H1 (cell line): Measurements from ENCODE around the gene CNNM2. TPM values are rescaled to one million over a fixed set of nuclear protein-coding genes. Genes with fewer than 3 reads are reported as not detected.

Experiments
- CTCF ChIA-PET: fragments of 300-600 bp; sonication (Branson Sonifier 250); formaldehyde crosslinking; loops from one replicate; lab custom pipeline; 2021; ENCODE audit not compliant: partially characterized antibody; lab: Charles Lee
- POLR2A ChIA-PET: fragments of 300-600 bp; sonication (Branson Sonifier 250); formaldehyde crosslinking; loops from one replicate; lab custom pipeline; 2021; ENCODE audit warnings: inconsistent platforms; ENCODE audit not compliant: partially characterized antibody; lab: Charles Lee
- DNase-seq, 2 experiments: peaks; one replicate each; pipeline versions ENCODE4 v3.0.0 to v3.0.0-alpha.2; 2010 to 2022; ENCODE audit warnings: low spot score in 2 of 2, low read depth in 1 of 2, mixed read lengths in 1 of 2
- FAIRE-seq: peaks from 2 replicates; lab custom pipeline; 2011; peaks lifted over from hg19 to GRCh38; lab: Jason Lieb, UNC
- H2AFZ ChIP-seq: 2 replicates; pipeline ENCODE4 v1.8.1; 2012; ENCODE audit warnings: low read length, inconsistent platforms
- H2AK5ac ChIP-seq: 2 replicates; pipeline ENCODE4 v1.6.1; 2013; ENCODE audit warnings: low read depth, low read length
- H2BK120ac ChIP-seq: replicated peaks from 2 replicates; pipeline ENCODE3; 2013; ENCODE audit warnings: low read depth, low read length, inconsistent platforms
- H2BK12ac ChIP-seq: 2 replicates; pipeline ENCODE4 v1.6.1; 2013; ENCODE audit warnings: low read depth, low read length
- H2BK15ac ChIP-seq: 2 replicates; pipeline ENCODE4 v1.6.1; 2013; ENCODE audit warnings: low read length
- H2BK20ac ChIP-seq: 2 replicates; pipeline ENCODE4 v1.6.1; 2013; ENCODE audit warnings: low read length
- H2BK5ac ChIP-seq: 2 replicates; pipeline ENCODE4 v1.6.1; 2013; ENCODE audit warnings: low read depth, low read length
- H3K14ac ChIP-seq: 2 replicates; pipeline ENCODE4 v1.6.1; 2013; ENCODE audit warnings: inconsistent platforms; ENCODE audit not compliant: insufficient read length
- H3K18ac ChIP-seq: 2 replicates; pipeline ENCODE4 v1.6.1; 2013; ENCODE audit warnings: low read length; ENCODE audit errors: extremely low read depth
- H3K23ac ChIP-seq: 2 replicates; pipeline ENCODE4 v1.6.1; 2013; ENCODE audit warnings: inconsistent platforms; ENCODE audit not compliant: insufficient read length
- H3K23me2 ChIP-seq: 2 replicates; pipeline ENCODE4 v1.6.1; 2013; ENCODE audit warnings: low read depth, low read length
- H3K27ac ChIP-seq: 2 replicates; pipeline ENCODE4 v1.6.1; 2011; ENCODE audit warnings: low read depth, low read length, inconsistent platforms
- H3K27me3 ChIP-seq, 4 experiments: replicated peaks in 1 of 4; 1 replicate in 1 of 4; 2 replicates in 3 of 4; pipeline versions ENCODE4 v1.6.1 to v1.8.1; 2011 to 2013; ENCODE audit warnings: low read length in 3 of 4, mild to moderate bottlenecking in 3 of 4, inconsistent platforms in 2 of 4, mixed read lengths in 2 of 4, moderate library complexity in 1 of 4; ENCODE audit not compliant: control insufficient read depth in 3 of 4, insufficient read depth in 3 of 4; ENCODE audit errors: extremely low read depth in 1 of 4
- H3K36me3 ChIP-seq, 4 experiments: 2 replicates each; pipeline versions ENCODE4 v1.6.1 to v1.8.1; 2011 to 2013; ENCODE audit warnings: mild to moderate bottlenecking in 4 of 4, low read length in 3 of 4, moderate library complexity in 2 of 4, control low read depth in 1 of 4, inconsistent platforms in 1 of 4; ENCODE audit not compliant: insufficient read depth in 4 of 4, control insufficient read depth in 2 of 4
- H3K4ac ChIP-seq: replicated peaks from 2 replicates; pipeline ENCODE3; 2013; ENCODE audit warnings: low read length, low read depth, mixed read lengths, inconsistent platforms; ENCODE audit not compliant: insufficient read length
- H3K4me1 ChIP-seq, 4 experiments: replicated peaks in 1 of 4; 1 replicate in 1 of 4; 2 replicates in 3 of 4; pipeline versions ENCODE4 v1.6.1 to v1.8.1; 2011 to 2013; ENCODE audit warnings: low read length in 3 of 4, inconsistent platforms in 2 of 4, mixed read lengths in 1 of 4; ENCODE audit not compliant: insufficient read depth in 4 of 4, control insufficient read depth in 3 of 4
- H3K4me2 ChIP-seq, 2 experiments: 2 replicates each; pipeline versions ENCODE4 v1.6.1 to v1.8.1; 2011 to 2013; ENCODE audit warnings: low read depth in 2 of 2, low read length in 2 of 2, control low read depth in 1 of 2, inconsistent platforms in 1 of 2, mild to moderate bottlenecking in 1 of 2; ENCODE audit not compliant: insufficient read depth in 1 of 2
- H3K4me3 ChIP-seq, 4 experiments: fragments of 200-600, 300-600 bp in 1 of 4; sonication (generic), shearing (Covaris generic), sonication (Bioruptor Twin) in 1 of 4; 2 replicates each; pipeline versions ENCODE4 v1.5.1 to v1.8.1; 2011 to 2016; ENCODE audit warnings: low read length in 4 of 4, low read depth in 3 of 4, control low read depth in 2 of 4, inconsistent platforms in 2 of 4, mild to moderate bottlenecking in 2 of 4, mixed read lengths in 1 of 4, moderate library complexity in 1 of 4; ENCODE audit not compliant: insufficient read depth in 2 of 4; ENCODE audit errors: extremely low read depth in 1 of 4
- H3K56ac ChIP-seq: replicated peaks from 2 replicates; pipeline ENCODE3; 2013; ENCODE audit warnings: low read depth, mild to moderate bottlenecking, mixed read lengths, low read length, inconsistent platforms; ENCODE audit not compliant: insufficient read length
- H3K79me1 ChIP-seq: 2 replicates; pipeline ENCODE4 v1.6.1; 2013; ENCODE audit warnings: low read depth, low read length, control low read depth
- H3K79me2 ChIP-seq, 2 experiments: 2 replicates each; pipeline versions ENCODE4 v1.6.1 to v1.8.1; 2012 to 2013; ENCODE audit warnings: low read length in 2 of 2, mild to moderate bottlenecking in 2 of 2, inconsistent platforms in 1 of 2; ENCODE audit not compliant: insufficient read depth in 2 of 2, control insufficient read depth in 1 of 2
- H3K9ac ChIP-seq, 4 experiments: replicated peaks in 1 of 4; 1 replicate in 1 of 4; 2 replicates in 3 of 4; pipeline versions ENCODE4 v1.6.1 to v1.8.1; 2011 to 2013; ENCODE audit warnings: low read depth in 3 of 4, low read length in 3 of 4, control low read depth in 2 of 4, mild to moderate bottlenecking in 2 of 4, moderate library complexity in 2 of 4, inconsistent platforms in 1 of 4; ENCODE audit errors: extremely low read depth in 1 of 4
- H3K9me3 ChIP-seq, 2 experiments: 2 replicates each; pipeline versions ENCODE4 v1.6.1 to v1.8.1; 2012 to 2013; ENCODE audit warnings: mild to moderate bottlenecking in 2 of 2, moderate library complexity in 2 of 2, control low read depth in 1 of 2, inconsistent platforms in 1 of 2, low read depth in 1 of 2, low read length in 1 of 2, mixed read lengths in 1 of 2; ENCODE audit not compliant: insufficient read depth in 2 of 2
- H4K20me1 ChIP-seq, 2 experiments: replicated peaks in 1 of 2; 2 replicates each; pipeline versions ENCODE3 to v1.8.1; 2011 to 2013; ENCODE audit warnings: inconsistent platforms in 2 of 2, low read length in 2 of 2, mild to moderate bottlenecking in 1 of 2; ENCODE audit not compliant: insufficient read depth in 2 of 2, control insufficient read depth in 1 of 2
- H4K5ac ChIP-seq: 2 replicates; pipeline ENCODE4 v1.6.1; 2013; ENCODE audit warnings: low read length, low read depth, mixed read lengths, inconsistent platforms; ENCODE audit not compliant: insufficient read length
- H4K8ac ChIP-seq: 2 replicates; pipeline ENCODE4 v1.8.0; 2013; ENCODE audit warnings: mild to moderate bottlenecking, moderate library complexity, low read length, inconsistent platforms; ENCODE audit not compliant: insufficient read depth; ENCODE audit errors: extremely low read depth
- H4K91ac ChIP-seq: replicated peaks from 2 replicates; pipeline ENCODE3; 2013; ENCODE audit warnings: low read length, mixed read lengths, inconsistent platforms; ENCODE audit not compliant: insufficient read length
- BCL11A ChIP-seq, 2 experiments: IDR thresholded peaks; one replicate each; pipeline ENCODE4 v1.6.1; 2011; ENCODE audit warnings: low read depth in 2 of 2, low read length in 2 of 2, mild to moderate bottlenecking in 2 of 2
- FOSL1 ChIP-seq: IDR thresholded peaks from 2 replicates; pipeline ENCODE4 v1.6.1; 2011; ENCODE audit warnings: mild to moderate bottlenecking, low read depth, low read length, moderate library complexity; ENCODE audit not compliant: insufficient read depth
- GTF2F1 ChIP-seq: IDR thresholded peaks from 2 replicates; pipeline ENCODE4 v1.6.1; 2012; ENCODE audit warnings: low read depth, low read length, improper control_type of control experiment, borderline replicate concordance
- HDAC6 ChIP-seq: IDR thresholded peaks from one replicate; pipeline ENCODE4 v1.7.1; 2012; ENCODE audit warnings: low read depth, mild to moderate bottlenecking, inconsistent platforms, low read length, moderate library complexity
- KDM1A ChIP-seq: fragments of 200-600, 300-600 bp; sonication (generic); IDR thresholded peaks from 2 replicates; pipeline ENCODE4 v1.7.1; 2016; ENCODE audit warnings: mild to moderate bottlenecking, low read length, borderline replicate concordance
- KDM4A ChIP-seq: IDR thresholded peaks from one replicate; pipeline ENCODE4 v1.7.1; 2012; ENCODE audit warnings: low read depth, mild to moderate bottlenecking, moderate library complexity, low read length, inconsistent platforms; ENCODE audit not compliant: severe bottlenecking
- MAX ChIP-seq: IDR thresholded peaks from 2 replicates; pipeline ENCODE4 v1.6.1; 2012; ENCODE audit warnings: inconsistent platforms
- POLR2AphosphoS5 ChIP-seq: IDR thresholded peaks from 2 replicates; pipeline ENCODE4 v1.6.1; 2011; ENCODE audit warnings: low read depth, low read length
- SP4 ChIP-seq: IDR thresholded peaks from 2 replicates; pipeline ENCODE4 v1.6.1; 2012; ENCODE audit warnings: low read length, inconsistent platforms
- TAF1 ChIP-seq: IDR thresholded peaks from 2 replicates; pipeline ENCODE4 v1.6.1; 2011; ENCODE audit warnings: mild to moderate bottlenecking, low read depth, low read length
- TBP ChIP-seq: IDR thresholded peaks from 2 replicates; pipeline ENCODE4 v1.6.1; 2011; ENCODE audit warnings: low read depth, low read length, improper control_type of control experiment
- TCF12 ChIP-seq: IDR thresholded peaks from 2 replicates; pipeline ENCODE4 v1.6.1; 2011; ENCODE audit warnings: low read depth, mild to moderate bottlenecking, low read length
- ZNF274 ChIP-seq: IDR thresholded peaks from 2 replicates; pipeline ENCODE4 v1.7.0; 2012; ENCODE audit warnings: low read length, borderline replicate concordance; ENCODE audit errors: extremely low read depth
- polyA plus RNA-seq, 7 experiments: library from polyadenylated mRNA; depleted of rRNA in 3 of 7; stranded (reverse) in 5 of 7; unstranded in 2 of 7; fragments of >200 nt in 5 of 7; fragments of 200-250 nt in 2 of 7; gene quantifications; 1 replicate in 5 of 7; 2 replicates in 1 of 7; 4 replicates in 1 of 7; pipeline versions ENCODE4 v1.2.1 to v1.2.3, GENCODE V29; 2011 to 2013; ENCODE audit warnings: missing spikeins in 2 of 7, mixed read lengths in 2 of 7
- total RNA-seq: library from RNA; stranded (reverse); fragmentation: NEBNext Ultra II Directional; extraction: Animal tissue kit (Norgen Biotek cat#: 25700); gene quantifications from 2 replicates; pipeline ENCODE4 v1.2.1, GENCODE V29; 2021

The CNNM2 gene
- total and polyA plus RNA-seq, 2 of the 8 experiments (the other 6 are each of a cell fraction or from before 2014, with no cell fraction given), result 7.3 to 23.6 TPM

GRCh38 chr10:103095005-103095404 is 176.9 kb downstream of the CNNM2 start:
- peaks cover 0 to 1% of the 10 kb centered on the region in 2 experiments for H4K20me1 ChIP-seq
- H3K23me2 ChIP-seq, result no peaks in the 10 kb centered on the region
- no peaks in the 10 kb centered on the region for H3K4me1 ChIP-seq
- H2BK12ac ChIP-seq, result no peak overlapping the region
- H3K79me1 ChIP-seq, result no peaks in the 10 kb centered on the region; the same call in 1 of the 2 replicates
- H2BK20ac ChIP-seq, result no peak overlapping the region
- H3K27me3 ChIP-seq, result no peaks in the 10 kb centered on the region
- FAIRE-seq, result no peak
- H3K56ac ChIP-seq, result no peak overlapping the region
- H3K4me3 ChIP-seq, result no peak overlapping the region
- H3K79me2 ChIP-seq, result no peaks in the 10 kb centered on the region
- peaks cover 10 to 67% (median 31%) of the 10 kb centered on the region in 4 experiments; a peak in 7 of 8 replicates for H3K36me3 ChIP-seq
- H2AK5ac ChIP-seq, result no peak overlapping the region
- CTCF ChIA-PET, result interaction anchor here (0.5 to 2.1 kb wide), 6 partner anchors 144 to 696 kb away, joined by 3 to 11 read pairs (median 3); no protein-coding TSS in a partner anchor
- no peak overlapping the region for H4K5ac ChIP-seq
- H4K8ac ChIP-seq, result no peak overlapping the region
- no peak overlapping the region for H3K4ac ChIP-seq
- no peaks in the 10 kb centered on the region for H3K9me3 ChIP-seq
- no peak overlapping the region for H3K4me2 ChIP-seq
- POLR2A ChIA-PET, result interaction anchor here (0.6 kb wide), 1 partner anchor 9 kb away, joined by 3 read pairs; no protein-coding TSS in a partner anchor
- H2BK120ac ChIP-seq, result no peak overlapping the region
- no peak for TF ChIP-seq BCL11A (IDR thresholded peaks at IDR 0.05; ENCODE audit: low read depth in 2 of 2, low read length in 2 of 2)
- TF ChIP-seq TBP, result no peak
- no peak for TF ChIP-seq KDM1A
- no peak for TF ChIP-seq TAF1
- TF ChIP-seq FOSL1, result no peak
- TF ChIP-seq HDAC6, result no peak
- TF ChIP-seq SP4, result no peak
- no peak for TF ChIP-seq ZNF274
- no peak for TF ChIP-seq POLR2AphosphoS5
- TF ChIP-seq KDM4A, result no peak
- TF ChIP-seq GTF2F1, result no peak
- no peak for TF ChIP-seq TCF12
- TF ChIP-seq MAX, result no peak
- no peak overlapping the region for H2BK15ac ChIP-seq
- no peak overlapping the region for H3K9ac ChIP-seq
- H3K14ac ChIP-seq, result no peak overlapping the region
- no peak overlapping the region for H3K18ac ChIP-seq
- H2BK5ac ChIP-seq, result no peak overlapping the region
- no peak overlapping the region for H4K91ac ChIP-seq
- H3K27ac ChIP-seq, result no peak overlapping the region
- DNase-seq, result no peak
- no peak overlapping the region for H2AFZ ChIP-seq
- no peak overlapping the region for H3K23ac ChIP-seq
